Upper lobe of right lung (tissue), 1 donor: Measurements from ENCODE around the gene LBP. TPM values are rescaled to one million over a fixed set of nuclear protein-coding genes. Genes with fewer than 3 reads are reported as not detected.
"Not testable (repeated sequence)": the region's sequence is repeated elsewhere in the genome, so short reads cannot be mapped to it uniquely, and the experiment has no call there.

Experiments
- ATAC-seq: fragments of 200-7000 bp; cut with Tn5 transposase; one replicate; pipeline ENCODE4 v1.9.1; 2020; ENCODE audit warnings: mild to moderate bottlenecking, moderate library complexity
- DNase-seq: peaks from one replicate; pipeline ENCODE4 v3.0.0-alpha.2; 2020
- H3K27ac ChIP-seq: fragments of 200-600 bp; one replicate; pipeline ENCODE4 v1.8.0; 2022
- H3K27me3 ChIP-seq: fragments of 200-600 bp; one replicate; pipeline ENCODE4 v1.8.0; 2022; ENCODE audit warnings: mild to moderate bottlenecking
- H3K36me3 ChIP-seq: fragments of 200-600 bp; one replicate; pipeline ENCODE4 v1.8.0; 2022
- H3K4me1 ChIP-seq: fragments of 200-600 bp; one replicate; pipeline ENCODE4 v1.8.0; 2022
- H3K4me3 ChIP-seq: fragments of 200-600 bp; one replicate; pipeline ENCODE4 v1.8.0; 2022; ENCODE audit warnings: mild to moderate bottlenecking
- H3K9me3 ChIP-seq: fragments of 200-600 bp; one replicate; pipeline ENCODE4 v1.8.0; 2022
- intact Hi-C: fragments of 100-400 bp; cut with DNase I; formaldehyde crosslinking; loops from one replicate; pipeline ENCODE4 v1.11.0; 2022
- total RNA-seq: library from RNA; stranded (reverse); fragmentation: NEBNext Ultra II Directional; extraction: Animal tissue kit (Norgen Biotek cat#: 25700); gene quantifications from one replicate; pipeline ENCODE4 v1.2.1, GENCODE V29; 2021
- TF ChIP-seq, protein P1 (sequence below): fragments of 200-600 bp; IDR thresholded peaks from one replicate; pipeline ENCODE4 v1.8.0; 2022; ENCODE audit warnings: antibody characterized with exemption
- donor health status: DM: no; HTN: yes; CAD: no; lungs with severe emphysema.

The LBP gene
- total RNA-seq, 1 donor from 2014 or later: 0.26 TPM

DNA sequence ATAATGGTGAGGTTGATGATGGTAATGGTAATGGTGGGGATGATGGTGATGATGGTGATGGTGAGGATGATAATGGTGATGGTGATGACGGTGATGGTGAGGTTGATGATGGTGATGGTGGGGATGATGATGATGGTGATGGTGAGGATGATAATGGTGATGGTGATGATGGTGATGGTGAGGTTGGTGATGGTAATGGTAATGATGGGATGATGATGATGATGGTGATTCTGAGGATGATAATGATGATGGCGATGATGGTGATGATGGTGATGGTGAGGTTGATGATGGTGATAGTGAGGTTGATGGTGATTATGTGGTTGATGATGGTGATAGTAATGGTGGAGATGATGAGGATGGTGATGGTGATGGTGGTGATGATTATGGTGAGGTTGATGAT is 32.6 kb upstream of the LBP start:
- Histone ChIP-seq H3K4me1 (no peaks in the 10 kb centered on the region), H3K4me3 (no peak overlapping the region), H3K36me3 (no peaks in the 10 kb centered on the region), H3K9me3 (no peaks in the 10 kb centered on the region), H3K27me3 (no peaks in the 10 kb centered on the region), H3K27ac (no peak overlapping the region)
- intact Hi-C loops: no loop called here
- DNase-seq (no peak), ATAC-seq (no peak)
- TF ChIP-seq, protein P1, sequence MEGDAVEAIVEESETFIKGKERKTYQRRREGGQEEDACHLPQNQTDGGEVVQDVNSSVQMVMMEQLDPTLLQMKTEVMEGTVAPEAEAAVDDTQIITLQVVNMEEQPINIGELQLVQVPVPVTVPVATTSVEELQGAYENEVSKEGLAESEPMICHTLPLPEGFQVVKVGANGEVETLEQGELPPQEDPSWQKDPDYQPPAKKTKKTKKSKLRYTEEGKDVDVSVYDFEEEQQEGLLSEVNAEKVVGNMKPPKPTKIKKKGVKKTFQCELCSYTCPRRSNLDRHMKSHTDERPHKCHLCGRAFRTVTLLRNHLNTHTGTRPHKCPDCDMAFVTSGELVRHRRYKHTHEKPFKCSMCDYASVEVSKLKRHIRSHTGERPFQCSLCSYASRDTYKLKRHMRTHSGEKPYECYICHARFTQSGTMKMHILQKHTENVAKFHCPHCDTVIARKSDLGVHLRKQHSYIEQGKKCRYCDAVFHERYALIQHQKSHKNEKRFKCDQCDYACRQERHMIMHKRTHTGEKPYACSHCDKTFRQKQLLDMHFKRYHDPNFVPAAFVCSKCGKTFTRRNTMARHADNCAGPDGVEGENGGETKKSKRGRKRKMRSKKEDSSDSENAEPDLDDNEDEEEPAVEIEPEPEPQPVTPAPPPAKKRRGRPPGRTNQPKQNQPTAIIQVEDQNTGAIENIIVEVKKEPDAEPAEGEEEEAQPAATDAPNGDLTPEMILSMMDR: no peak

DNA sequence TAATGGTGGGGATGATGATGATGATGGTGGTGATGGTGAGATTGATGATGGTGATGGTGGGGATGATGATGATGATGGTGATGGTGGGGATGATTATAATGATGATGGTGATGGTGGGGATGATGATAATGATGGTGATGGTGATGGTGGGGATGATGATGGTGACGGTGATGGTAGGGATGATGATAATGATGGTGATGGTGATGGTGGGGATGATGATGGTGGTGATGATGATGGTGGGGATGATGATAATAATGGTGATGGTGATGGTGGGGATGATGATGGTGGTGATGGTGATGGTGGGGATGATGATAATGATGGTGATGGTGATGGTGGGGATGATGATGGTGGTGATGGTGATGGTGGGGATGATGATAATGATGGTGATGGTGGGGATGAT is 31.9 kb upstream of the LBP start:
- H3K4me3 ChIP-seq, H3K27me3 ChIP-seq, intact Hi-C loops, H3K27ac ChIP-seq, ATAC-seq, H3K9me3 ChIP-seq, H3K36me3 ChIP-seq, DNase-seq, H3K4me1 ChIP-seq: not testable (repeated sequence)

DNA sequence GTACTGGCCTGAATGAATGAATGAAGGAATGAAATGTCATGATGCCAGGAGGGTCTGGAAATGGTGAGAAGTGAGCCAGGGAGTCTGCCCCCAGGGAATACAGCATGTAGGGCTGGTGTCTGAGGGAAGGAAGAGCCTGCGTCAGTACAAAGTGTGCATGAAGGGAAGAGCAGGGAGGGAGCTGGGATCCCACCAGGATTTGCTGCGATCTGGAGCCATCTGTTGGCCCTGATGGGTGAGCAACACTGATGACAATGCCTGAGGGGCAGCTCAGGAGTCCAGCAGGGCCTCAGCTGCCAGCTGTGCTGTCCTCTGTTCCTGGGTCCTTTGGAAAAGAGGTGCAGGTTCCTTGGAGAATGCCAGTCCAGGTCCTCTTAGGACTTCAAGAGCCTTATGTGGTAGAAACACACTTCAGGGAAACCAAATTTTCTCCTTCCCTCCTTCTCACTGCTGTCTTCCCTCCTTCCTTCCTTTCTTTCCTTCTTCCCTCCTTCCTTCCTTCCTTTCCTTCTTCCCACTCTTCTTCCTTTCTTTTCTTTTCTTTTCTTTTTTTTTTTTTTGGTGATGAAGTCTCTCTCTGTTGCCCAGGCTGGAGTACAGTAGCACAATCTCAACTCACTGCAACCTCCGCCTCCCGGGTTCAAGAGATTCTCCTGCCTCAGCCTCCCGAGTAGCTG is 30.9 kb upstream of the LBP start:
- DNase-seq (no peak), ATAC-seq (no peak)
- TF ChIP-seq, protein P1: no peak
- Histone ChIP-seq H3K36me3 (no peaks in the 10 kb centered on the region), H3K4me3 (no peak overlapping the region), H3K9me3 (no peaks in the 10 kb centered on the region), H3K27me3 (no peaks in the 10 kb centered on the region), H3K27ac (no peak overlapping the region), H3K4me1 (no peaks in the 10 kb centered on the region)
- intact Hi-C loops: no loop called here

DNA sequence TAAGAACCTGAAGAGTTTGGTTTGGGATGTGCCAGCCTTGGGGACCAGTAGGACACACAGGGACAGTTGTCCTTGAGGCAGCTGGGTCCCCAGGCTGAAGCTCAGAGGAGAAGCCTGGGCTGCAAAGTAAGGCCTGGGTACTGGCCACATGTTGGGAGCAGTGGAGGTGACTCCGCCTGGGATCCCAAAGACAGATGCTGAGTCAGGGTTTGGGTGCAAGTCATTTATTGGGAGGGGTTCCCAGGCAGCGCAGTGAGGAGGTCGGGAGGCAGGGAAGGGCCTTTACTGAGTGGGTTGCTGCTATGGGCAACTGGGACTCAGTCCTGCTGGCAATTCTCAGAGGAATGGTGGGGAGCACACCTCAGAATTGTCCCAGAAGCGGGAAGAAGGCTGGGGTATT is 29.9 kb upstream of the LBP start:
- TF ChIP-seq, protein P1: no peak
- ATAC-seq (no peak), DNase-seq (no peak)
- Histone ChIP-seq H3K9me3 (no peaks in the 10 kb centered on the region), H3K27me3 (no peaks in the 10 kb centered on the region), H3K36me3 (no peaks in the 10 kb centered on the region), H3K4me1 (no peaks in the 10 kb centered on the region), H3K27ac (no peak overlapping the region), H3K4me3 (no peak overlapping the region)
- intact Hi-C loops: no loop called here

DNA sequence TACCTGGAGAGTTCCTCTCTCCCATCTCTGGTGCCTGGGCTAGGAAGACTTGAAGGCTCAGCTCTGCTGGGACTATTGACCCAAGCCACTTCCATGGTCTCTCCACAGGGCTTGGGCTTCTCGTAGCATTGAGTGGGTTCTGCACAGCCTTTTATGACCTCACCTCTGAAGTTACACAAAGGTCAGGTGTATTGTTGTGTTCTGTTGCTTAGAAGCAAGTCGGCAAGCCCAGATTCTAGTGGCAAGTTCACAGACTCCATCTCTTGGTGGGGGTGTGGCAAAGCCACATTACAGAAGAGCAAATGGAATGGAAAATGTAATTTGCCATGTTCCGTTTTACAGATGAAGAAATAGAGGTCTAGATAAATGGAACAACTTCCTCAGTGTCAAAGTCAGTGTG is 28.9 kb upstream of the LBP start:
- Histone ChIP-seq H3K36me3 (no peaks in the 10 kb centered on the region), H3K9me3 (no peaks in the 10 kb centered on the region), H3K27me3 (no peaks in the 10 kb centered on the region), H3K4me1 (no peaks in the 10 kb centered on the region), H3K4me3 (no peak overlapping the region), H3K27ac (no peak overlapping the region)
- intact Hi-C loops: no loop called here
- no peak for ATAC-seq
- DNase-seq: no peak
- TF ChIP-seq, protein P1: no peak

DNA sequence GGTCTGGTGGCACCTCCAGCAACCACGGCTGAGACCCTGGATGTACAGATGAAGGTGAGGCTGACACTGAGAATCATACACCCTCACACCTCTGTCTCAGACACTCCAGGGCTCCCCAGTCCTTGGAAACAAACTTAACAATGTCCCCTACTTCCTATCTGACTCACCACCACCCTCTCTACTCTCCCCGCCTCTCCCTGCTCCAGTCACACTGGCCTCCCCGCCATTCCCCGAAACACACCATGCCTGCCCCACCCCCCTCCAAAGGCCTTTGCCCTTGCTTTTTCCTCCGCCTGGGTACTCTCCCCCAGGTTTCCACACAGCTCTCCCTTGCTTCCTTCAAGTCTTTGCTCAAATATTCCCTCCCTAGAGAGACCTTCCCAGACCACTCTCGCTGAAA is 26.1 kb upstream of the LBP start:
- ATAC-seq (no peak), DNase-seq (no peak)
- H3K4me3 ChIP-seq: no peak overlapping the region
- TF ChIP-seq, protein P1: no peak
- H3K4me1 ChIP-seq: no peaks in the 10 kb centered on the region
- no peaks in the 10 kb centered on the region for H3K9me3 ChIP-seq
- intact Hi-C loops: no loop called here
- no peak overlapping the region for H3K27ac ChIP-seq
- no peaks in the 10 kb centered on the region for H3K27me3 ChIP-seq
- H3K36me3 ChIP-seq: no peaks in the 10 kb centered on the region
